Testis (tissue), 3 donors: ENCODE data around the gene CHD2. TPM values are rescaled to one million over a fixed set of nuclear protein-coding genes. Genes with fewer than 3 reads are reported as not detected.
A peak's percentile ranks its signal among the peaks of the same experiment; 100 is the strongest.

Experiments used
- DNase-seq: peaks from one replicate; pipeline ENCODE4 v3.0.0-alpha.2; 2019
- H3K27ac ChIP-seq, 2 donors: fragments of 200-600 bp; sonication (generic); one replicate each; pipeline ENCODE4 v1.5.1; 2019
- H3K27me3 ChIP-seq: fragments of 200-600 bp; sonication (generic); one replicate; pipeline ENCODE4 v1.5.1; 2019
- H3K36me3 ChIP-seq: fragments of 200-600 bp; sonication (generic); one replicate; pipeline ENCODE4 v1.5.1; 2017; ENCODE audit warnings: low read depth; ENCODE audit errors: missing control alignments
- H3K4me1 ChIP-seq: fragments of 200-600 bp; sonication (generic); one replicate; pipeline ENCODE4 v1.5.1; 2019
- H3K4me3 ChIP-seq, 2 donors: fragments of 200-600 bp; sonication (generic); one replicate each; pipeline ENCODE4 v1.5.1; 2017 to 2019
- H3K9me3 ChIP-seq: fragments of 200-600 bp; sonication (generic); one replicate; pipeline ENCODE4 v1.5.1; 2017
- CTCF ChIP-seq, 3 experiments: fragments of 450-650 bp in 2 of 3; fragments of 200-600 bp in 1 of 3; sonication (generic) in 1 of 3; IDR thresholded peaks; one replicate each; pipeline ENCODE4 v1.5.1; 2016 to 2019; ENCODE audit warnings: antibody characterized with exemption in 3 of 3, mild to moderate bottlenecking in 2 of 3, moderate library complexity in 1 of 3
- POLR2A ChIP-seq: fragments of 450-650 bp; IDR thresholded peaks from one replicate; pipeline ENCODE4 v1.6.1; 2017; ENCODE audit warnings: antibody characterized with exemption, mild to moderate bottlenecking, moderate library complexity
- WGBS, 2 donors: methylation state at CpG; one replicate each; pipeline ENCODE4 v1.1.5; 2018; 5-methylcytosine and 5-hydroxymethylcytosine counted together
- intact Hi-C: fragments of 100-400 bp; cut with DNase I; formaldehyde crosslinking; loops from one replicate; pipeline ENCODE4 v1.15.1; 2023; ENCODE audit warnings: low total_unique reads
- polyA plus RNA-seq: library from polyadenylated mRNA; stranded (reverse); fragments of 350-450 nt; fragmentation: Illumina TruSeq; extraction: RNeasy Lipid Tissue Mini Kit (QIAGEN cat#74804); gene quantifications from one replicate; pipeline ENCODE4 v1.2.3, GENCODE V29; 2014; ENCODE audit warnings: low read depth, low replicate concordance; ENCODE audit not compliant: insufficient read depth
- total RNA-seq, 2 donors: library from RNA; depleted of rRNA; stranded (reverse); fragments of >200 nt; gene quantifications; one replicate each; pipeline ENCODE4 v1.2.3, GENCODE V29; 2016

CHD2 gene
- total and polyA plus RNA-seq, 3 donors from 2014 or later, result 64.5 to 129 (median 113) TPM

GRCh38 chr15:92909136-92909781 is 9.1 kb downstream of the CHD2 start:
- no peak for DNase-seq
- WGBS, 2 donors, result 57 to 76% methylated on average over 7 of the region's 7 CpGs
- H3K27me3 ChIP-seq, result no peaks in the 10 kb centered on the region
- TF ChIP-seq CTCF (IDR thresholded peaks at IDR 0.05) (no peak), POLR2A (no peak)
- H3K4me1 ChIP-seq, result peaks cover 47% of the 10 kb centered on the region
- no peaks in the 10 kb centered on the region for H3K9me3 ChIP-seq
- intact Hi-C loops, result no loop called here
- H3K36me3 ChIP-seq, result no peaks in the 10 kb centered on the region
- peak overlapping the region; percentile 91 to 98 for H3K27ac ChIP-seq
- no peak overlapping the region for H3K4me3 ChIP-seq

GRCh38 chr15:92910451-92910850 is 10.3 kb downstream of the CHD2 start:
- peaks cover 51% of the 10 kb centered on the region for H3K4me1 ChIP-seq
- TF ChIP-seq CTCF (IDR thresholded peaks at IDR 0.05), result no peak
- TF ChIP-seq POLR2A, result no peak
- no peaks in the 10 kb centered on the region for H3K9me3 ChIP-seq
- DNase-seq, result no peak
- intact Hi-C loops, result no loop called here
- H3K36me3 ChIP-seq, result no peaks in the 10 kb centered on the region
- H3K4me3 ChIP-seq, result no peak overlapping the region
- WGBS, 2 donors, result 90 to 94% methylated on average over 13 of the region's 13 CpGs
- no peaks in the 10 kb centered on the region for H3K27me3 ChIP-seq
- H3K27ac ChIP-seq, result peak overlapping the region in 1 of 2 donors; percentile 98

- TF ChIP-seq CTCF (IDR thresholded peaks at IDR 0.05) (no peak), POLR2A (no peak)
- peaks cover 33% of the 10 kb centered on the region for H3K4me1 ChIP-seq
- 52% methylated on average over 1 of the region's 1 CpG for WGBS, 2 donors
- intact Hi-C loops, result loop anchor here (2.0 kb wide), 1 partner anchor 105 kb away; no protein-coding TSS in a partner anchor
- DNase-seq, result no peak
- no peaks in the 10 kb centered on the region for H3K27me3 ChIP-seq
- H3K36me3 ChIP-seq, result no peaks in the 10 kb centered on the region
- H3K9me3 ChIP-seq, result no peaks in the 10 kb centered on the region
- H3K4me3 ChIP-seq, result no peak overlapping the region
- peak overlapping the region in 1 of 2 donors; percentile 89 for H3K27ac ChIP-seq
These were observed 14.0 kb downstream of the CHD2 start for GRCh38 chr15:92914103-92914499.

GRCh38 chr15:92914768-92915221 is 14.7 kb downstream of the CHD2 start:
- no peaks in the 10 kb centered on the region for H3K27me3 ChIP-seq
- H3K9me3 ChIP-seq, result no peaks in the 10 kb centered on the region
- no peaks in the 10 kb centered on the region for H3K36me3 ChIP-seq
- intact Hi-C loops, result loop anchor here (2.0 kb wide), 1 partner anchor 106 kb away; no protein-coding TSS in a partner anchor
- TF ChIP-seq CTCF (IDR thresholded peaks at IDR 0.05), result no peak
- no peak for TF ChIP-seq POLR2A
- 58 to 70% methylated on average over 4 of the region's 4 CpGs for WGBS, 2 donors
- peak overlapping the region in 1 of 2 donors; percentile 89 for H3K27ac ChIP-seq
- DNase-seq, result no peak
- peaks cover 27% of the 10 kb centered on the region for H3K4me1 ChIP-seq
- no peak overlapping the region for H3K4me3 ChIP-seq
